ENCODE results near the gene CTIF. TPM values are rescaled to one million over a fixed set of nuclear protein-coding genes. Genes with fewer than 3 reads are reported as not detected.

The CTIF gene
- polyA plus RNA-seq, 1 of the 3 experiments (the other 2 are of a cell fraction): 47.2 TPM

- Histone ChIP-seq H3K4me2 (no peak overlapping the region), H3K27me3 (ENCODE audit: insufficient read depth) (no peaks in the 10 kb centered on the region), H3K79me2 (ENCODE audit: insufficient read depth) (peaks cover 78% of the 10 kb centered on the region), H3K4me1 (ENCODE audit: control insufficient read depth in 1 of 2, insufficient read depth in 2 of 2, low read depth in 1 of 2, low read length in 1 of 2) (peaks cover 3 to 6% of the 10 kb centered on the region in 2 experiments; a peak in 1 of 4 replicates), H3K4me3 (ENCODE audit: low read depth in 2 of 2, low read length in 1 of 2) (no peak overlapping the region), H3K27ac (ENCODE audit: low read depth in 2 of 2, low read length in 1 of 2) (no peak overlapping the region), H3F3A (replicated peaks; ENCODE audit: insufficient read depth) (no peaks in the 10 kb centered on the region), H2AFZ (ENCODE audit: low read depth) (no peak overlapping the region), H3K9me3 (no peaks in the 10 kb centered on the region), H3K9me2 (no peaks in the 10 kb centered on the region), H3K36me3 (replicated peaks in 1 of 2; ENCODE audit: control insufficient read depth in 1 of 2, insufficient read depth in 2 of 2, low read length in 1 of 2) (peaks cover 26 to 31% of the 10 kb centered on the region in 2 experiments), H3K9ac (no peak overlapping the region), H4K20me1 (ENCODE audit: insufficient read depth) (no peaks in the 10 kb centered on the region)
- WGBS (ENCODE audit: low lambda C conversion rate): 90% methylated on average over 1 of the region's 1 CpG
- TF ChIP-seq FOSL2 (IDR thresholded peaks at IDR 0.05; ENCODE audit: borderline replicate concordance, low read depth): no peak
- no peak for TF ChIP-seq JUND (IDR thresholded peaks at IDR 0.05)
- no peak for TF ChIP-seq FOXM1 (IDR thresholded peaks at IDR 0.05; ENCODE audit: low read depth)
- TF ChIP-seq ELF1 (IDR thresholded peaks at IDR 0.05): no peak
- no peak for TF ChIP-seq MXI1 (IDR thresholded peaks at IDR 0.05; ENCODE audit: low read depth, low read length)
- TF ChIP-seq MEF2A (IDR thresholded peaks at IDR 0.05; ENCODE audit: borderline replicate concordance, low read depth): no peak
- no peak for TF ChIP-seq PBX3 (IDR thresholded peaks at IDR 0.05)
- TF ChIP-seq FOXJ3 (CRISPR knock-in tag; IDR thresholded peaks at IDR 0.05): no peak
- TF ChIP-seq MAX (IDR thresholded peaks at IDR 0.05; ENCODE audit: low read depth): no peak
- no peak for TF ChIP-seq GATA2 (CRISPR knock-in tag; IDR thresholded peaks at IDR 0.05)
- TF ChIP-seq RXRA (IDR thresholded peaks at IDR 0.05; ENCODE audit: borderline replicate concordance, low read depth): no peak
- no peak for TF ChIP-seq TEAD4 (IDR thresholded peaks at IDR 0.05; ENCODE audit: borderline replicate concordance, insufficient read depth)
- no peak for TF ChIP-seq SIN3A (IDR thresholded peaks at IDR 0.05; ENCODE audit: borderline replicate concordance, low read depth, low read length)
- DNase-seq: no peak
- ChIA-PET POLR2A (no interaction called here), CTCF (interaction anchor here (0.7 to 1.6 kb wide), 2 partner anchors 29 to 159 kb away, joined by 3 to 4 read pairs; no protein-coding TSS in a partner anchor)
These were observed 96.1 kb downstream of the CTIF start for GRCh38 chr18:48634975-48635374.

- CTCF ChIA-PET: interaction anchor here (0.7 kb wide), 1 partner anchor 28 kb away, joined by 3 read pairs; no protein-coding TSS in a partner anchor
- H3K9ac ChIP-seq: no peak overlapping the region
- no peak overlapping the region for H2AFZ ChIP-seq (ENCODE audit: low read depth)
- POLR2A ChIA-PET: no interaction called here
- no peak for TF ChIP-seq FOSL2 (IDR thresholded peaks at IDR 0.05; ENCODE audit: borderline replicate concordance, low read depth)
- H3K9me2 ChIP-seq: no peaks in the 10 kb centered on the region
- peaks cover 3% of the 10 kb centered on the region; the same call in 1 of the 2 replicates for H4K20me1 ChIP-seq (ENCODE audit: insufficient read depth)
- no peak overlapping the region for H3K4me2 ChIP-seq
- peaks cover 26 to 39% of the 10 kb centered on the region in 2 experiments for H3K36me3 ChIP-seq (replicated peaks in 1 of 2; ENCODE audit: control insufficient read depth in 1 of 2, insufficient read depth in 2 of 2, low read length in 1 of 2)
- no peak overlapping the region for H3K4me3 ChIP-seq (ENCODE audit: low read depth in 2 of 2, low read length in 1 of 2)
- no peaks in the 10 kb centered on the region for H3F3A ChIP-seq (replicated peaks; ENCODE audit: insufficient read depth)
- H3K79me2 ChIP-seq (ENCODE audit: insufficient read depth): peaks cover 83% of the 10 kb centered on the region
- no peaks in the 10 kb centered on the region for H3K27me3 ChIP-seq (ENCODE audit: insufficient read depth)
- H3K27ac ChIP-seq (ENCODE audit: low read depth in 2 of 2, low read length in 1 of 2): no peak overlapping the region
- DNase-seq: no peak
- 100% methylated on average over 2 of the region's 2 CpGs for WGBS (ENCODE audit: low lambda C conversion rate)
- H3K4me1 ChIP-seq (ENCODE audit: control insufficient read depth in 1 of 2, insufficient read depth in 2 of 2, low read depth in 1 of 2, low read length in 1 of 2): peaks cover 3 to 9% of the 10 kb centered on the region in 2 experiments; a peak in 2 of 4 replicates
- no peaks in the 10 kb centered on the region for H3K9me3 ChIP-seq
These were observed 97.0 kb downstream of the CTIF start for GRCh38 chr18:48635806-48636205.

All from SK-N-SH (cell line).